ENCODE results near the gene ACSS1. TPM values are rescaled to one million over a fixed set of nuclear protein-coding genes. Genes with fewer than 3 reads are reported as not detected.

Gene ACSS1
- total RNA-seq, 5 donors from 2014 or later (not counting 1 experiment from before 2014, with no cell fraction given) = 39.1 to 59.6 (median 57.7) TPM

DNA sequence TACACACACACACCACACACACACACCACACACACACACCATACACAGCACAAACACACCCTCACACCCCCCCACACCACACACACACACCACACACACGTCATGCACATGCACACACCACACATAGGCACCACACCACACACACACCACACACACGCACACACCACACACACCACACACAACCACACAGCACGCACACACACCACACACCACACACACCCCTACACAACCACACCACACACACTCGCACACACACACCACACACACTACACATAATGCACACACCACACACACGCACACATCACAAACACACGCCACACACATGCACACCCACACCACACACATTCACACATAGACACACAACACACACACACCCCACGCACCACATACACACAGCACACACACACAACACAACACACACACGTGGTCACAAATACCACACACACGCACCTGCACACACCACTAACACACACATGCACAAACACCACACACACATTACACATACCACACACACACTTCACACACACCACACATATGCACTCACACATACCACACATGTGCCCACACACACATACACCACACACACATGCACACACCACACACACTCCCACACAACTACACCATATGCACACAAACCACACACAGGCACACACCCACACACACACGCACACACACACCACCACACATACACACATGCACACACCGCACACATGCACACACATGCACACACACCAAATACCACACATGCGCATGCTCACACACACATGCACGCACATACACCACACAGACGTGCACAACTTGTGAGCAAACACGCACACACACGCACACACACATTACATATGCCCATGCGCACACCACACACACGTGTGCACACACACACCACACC is 9.4 kb upstream of the ACSS1 start:
- H3K4me3 Mint-ChIP-seq = no peak overlapping the region
- ATAC-seq (replicated peaks in 1 of 4) (no peak), DNase-seq (no peak)
- H3K27ac ChIP-seq (ENCODE audit: low read length) = no peak overlapping the region
- no peaks in the 10 kb centered on the region for H3K36me3 Mint-ChIP-seq
- peaks cover 0 to 9% of the 10 kb centered on the region in 2 experiments for H3K4me1 ChIP-seq (ENCODE audit: control insufficient read depth in 1 of 2, extremely low read depth in 1 of 2, insufficient read depth in 2 of 2, low read length in 2 of 2)
- H3K4me3 ChIP-seq (ENCODE audit: control insufficient read depth in 1 of 2, extremely low read depth in 1 of 2, low read length in 1 of 2) = no peak overlapping the region
- POLR2A ChIA-PET = no interaction called here
- no peaks in the 10 kb centered on the region for H3K36me3 ChIP-seq (ENCODE audit: control insufficient read depth in 2 of 2, extremely low read depth in 1 of 2, insufficient read depth in 1 of 2, low read length in 1 of 2)
- no peaks in the 10 kb centered on the region for H3K9me3 ChIP-seq
- H3K27ac Mint-ChIP-seq = no peak overlapping the region
- WGBS (ENCODE audit: insufficient coverage) = 91% methylated on average over 15 of the region's 18 CpGs
- CTCF ChIA-PET = interaction anchor here in 1 of 2 donors (0.5 to 0.6 kb wide), 2 partner anchors 149 to 150 kb away, joined by 3 read pairs; no protein-coding TSS in a partner anchor
- no peaks in the 10 kb centered on the region for H3K9me3 Mint-ChIP-seq
- peaks cover 7 to 10% (median 7%) of the 10 kb centered on the region in 3 donors for H3K4me1 Mint-ChIP-seq
- peaks cover 2 to 40% of the 10 kb centered on the region in 2 experiments for H3K27me3 ChIP-seq (replicated peaks in 1 of 2; ENCODE audit: control insufficient read depth in 2 of 2, extremely low read depth in 1 of 2, insufficient read depth in 2 of 2, low read length in 1 of 2)
- peaks cover 28 to 34% of the 10 kb centered on the region in 2 donors for H3K27me3 Mint-ChIP-seq

DNA sequence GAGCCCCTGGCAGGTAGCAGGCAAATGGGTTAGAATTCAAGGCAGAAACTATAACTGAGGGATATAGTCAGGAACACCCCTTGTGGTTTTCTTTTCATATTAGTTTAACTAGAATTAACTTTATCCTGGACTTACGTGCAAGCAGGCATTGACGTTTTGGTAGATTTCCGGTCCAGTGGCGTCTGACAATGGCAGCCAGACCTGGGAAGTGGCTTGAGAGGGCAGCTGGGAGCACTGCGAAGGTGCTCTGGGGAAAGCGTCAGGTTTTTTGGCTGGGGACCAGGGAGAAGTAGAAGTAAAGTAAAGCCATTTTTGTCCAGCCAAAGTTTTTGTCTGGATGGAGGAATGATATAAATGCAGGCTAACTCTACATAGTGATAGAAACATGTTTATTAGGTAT is 8.4 kb upstream of the ACSS1 start:
- H3K27ac Mint-ChIP-seq = no peak overlapping the region
- no peaks in the 10 kb centered on the region for H3K9me3 ChIP-seq
- peaks cover 6 to 7% (median 7%) of the 10 kb centered on the region in 3 donors for H3K4me1 Mint-ChIP-seq
- H3K36me3 ChIP-seq (ENCODE audit: control insufficient read depth in 2 of 2, extremely low read depth in 1 of 2, insufficient read depth in 1 of 2, low read length in 1 of 2) = no peaks in the 10 kb centered on the region
- peaks cover under 1 to 37% of the 10 kb centered on the region in 2 experiments for H3K27me3 ChIP-seq (replicated peaks in 1 of 2; ENCODE audit: control insufficient read depth in 2 of 2, extremely low read depth in 1 of 2, insufficient read depth in 2 of 2, low read length in 1 of 2)
- peaks cover 0 to 9% of the 10 kb centered on the region in 2 experiments for H3K4me1 ChIP-seq (ENCODE audit: control insufficient read depth in 1 of 2, extremely low read depth in 1 of 2, insufficient read depth in 2 of 2, low read length in 2 of 2)
- POLR2A ChIA-PET = no interaction called here
- CTCF ChIA-PET = interaction anchor here in 1 of 2 donors (0.8 to 2.5 kb wide), 2 partner anchors 13 to 72 kb away, joined by 3 to 28 read pairs; partner anchors contain the start of gene APMAP
- H3K9me3 Mint-ChIP-seq = no peaks in the 10 kb centered on the region
- WGBS (ENCODE audit: insufficient coverage) = 29% methylated on average over 6 of the region's 6 CpGs
- peaks cover 20 to 27% of the 10 kb centered on the region in 2 donors for H3K27me3 Mint-ChIP-seq
- DNase-seq (no peak), ATAC-seq (replicated peaks in 1 of 4) (no peak)
- no peaks in the 10 kb centered on the region for H3K36me3 Mint-ChIP-seq
- no peak overlapping the region for H3K4me3 Mint-ChIP-seq
- no peak overlapping the region for H3K27ac ChIP-seq (ENCODE audit: low read length)
- no peak overlapping the region for H3K4me3 ChIP-seq (ENCODE audit: control insufficient read depth in 1 of 2, extremely low read depth in 1 of 2, low read length in 1 of 2)

DNA sequence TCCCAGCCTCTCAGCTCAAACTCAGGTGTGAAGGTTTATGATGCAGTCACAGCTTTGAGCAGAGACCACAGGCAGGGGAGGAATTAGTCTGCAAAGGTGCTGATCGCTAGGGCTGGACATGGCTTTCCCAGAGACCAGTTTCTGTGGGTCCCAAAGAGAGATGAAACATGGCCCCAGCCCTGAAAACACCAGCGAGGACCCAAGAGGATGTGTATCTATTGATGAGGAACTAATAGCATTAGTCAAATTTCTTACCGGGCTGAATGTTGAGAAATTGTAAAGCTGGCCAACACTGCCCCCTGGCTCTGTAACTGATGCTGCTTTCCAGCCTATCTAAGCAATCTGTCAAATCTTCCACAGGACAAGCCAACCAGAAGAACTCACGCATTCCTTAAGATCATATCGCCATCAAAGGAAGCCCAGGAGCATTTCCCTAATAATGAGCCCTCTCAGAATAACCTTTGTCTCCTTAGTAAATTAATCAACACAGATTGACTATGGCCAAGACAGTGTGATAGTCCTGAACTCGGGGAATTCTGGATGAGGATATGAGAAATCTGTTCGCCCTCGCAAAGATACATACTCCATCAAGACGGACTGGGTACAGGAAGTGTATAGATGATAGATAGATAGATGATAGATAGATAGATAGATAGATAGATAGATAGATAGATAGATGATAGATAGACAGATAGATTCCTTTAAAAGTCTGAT is 7.8 kb upstream of the ACSS1 start:
- 29% methylated on average over 2 of the region's 9 CpGs for WGBS (ENCODE audit: insufficient coverage)
- H3K9me3 Mint-ChIP-seq = no peaks in the 10 kb centered on the region
- POLR2A ChIA-PET = no interaction called here
- CTCF ChIA-PET = interaction anchor here (0.8 to 6.0 kb wide), 3 partner anchors 12 to 72 kb away, joined by 3 to 35 read pairs (median 28); partner anchors contain the start of gene APMAP (in 2 of the 2)
- peaks cover 0 to 32% of the 10 kb centered on the region in 2 experiments for H3K27me3 ChIP-seq (replicated peaks in 1 of 2; ENCODE audit: control insufficient read depth in 2 of 2, extremely low read depth in 1 of 2, insufficient read depth in 2 of 2, low read length in 1 of 2)
- H3K4me3 Mint-ChIP-seq = no peak overlapping the region
- no peak overlapping the region for H3K27ac Mint-ChIP-seq
- ATAC-seq (replicated peaks in 1 of 4) (peak; percentile 64 to 89 (median 78)), DNase-seq (peak in 34 of 35 experiments; percentile 22 to 84 (median 61))
- H3K4me1 ChIP-seq (ENCODE audit: control insufficient read depth in 1 of 2, extremely low read depth in 1 of 2, insufficient read depth in 2 of 2, low read length in 2 of 2) = peaks cover 0 to 9% of the 10 kb centered on the region in 2 experiments
- H3K9me3 ChIP-seq = no peaks in the 10 kb centered on the region
- H3K36me3 ChIP-seq (ENCODE audit: control insufficient read depth in 2 of 2, extremely low read depth in 1 of 2, insufficient read depth in 1 of 2, low read length in 1 of 2) = no peaks in the 10 kb centered on the region
- H3K36me3 Mint-ChIP-seq = no peaks in the 10 kb centered on the region
- no peak overlapping the region for H3K4me3 ChIP-seq (ENCODE audit: control insufficient read depth in 1 of 2, extremely low read depth in 1 of 2, low read length in 1 of 2)
- peaks cover 16 to 22% of the 10 kb centered on the region in 2 donors for H3K27me3 Mint-ChIP-seq
- H3K27ac ChIP-seq (ENCODE audit: low read length) = no peak overlapping the region
- H3K4me1 Mint-ChIP-seq = peaks cover 6 to 7% (median 7%) of the 10 kb centered on the region in 3 donors

DNA sequence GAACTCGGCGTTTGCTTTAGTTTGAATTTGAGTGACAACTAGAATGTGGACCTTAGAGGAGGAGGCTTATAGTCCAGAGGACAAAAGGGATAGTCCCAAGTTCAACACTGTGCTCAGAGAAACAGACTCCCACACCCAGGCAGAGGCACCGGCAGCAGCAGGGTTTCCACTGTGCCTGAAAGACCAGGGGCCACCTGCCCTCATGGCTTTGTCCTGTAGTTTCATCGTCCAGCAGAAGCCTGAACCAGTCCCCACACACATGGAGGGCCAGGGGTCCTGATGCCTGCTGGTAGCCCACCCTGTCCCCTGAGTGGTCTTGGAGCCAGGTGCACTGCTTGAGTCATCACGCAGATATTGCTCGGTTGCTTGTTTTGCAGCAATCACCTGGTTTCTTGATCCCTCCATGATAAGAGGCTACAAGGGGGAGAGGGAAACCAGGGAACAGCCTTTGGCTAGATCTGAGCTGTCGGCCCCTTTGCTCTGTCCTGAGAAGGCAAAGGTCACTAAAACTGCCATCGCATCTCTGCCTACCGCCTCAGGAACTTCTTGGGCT is 7.2 kb upstream of the ACSS1 start:
- Histone ChIP-seq H3K27ac (ENCODE audit: low read length) (no peak overlapping the region), H3K36me3 (ENCODE audit: control insufficient read depth in 2 of 2, extremely low read depth in 1 of 2, insufficient read depth in 1 of 2, low read length in 1 of 2) (no peaks in the 10 kb centered on the region), H3K27me3 (replicated peaks in 1 of 2; ENCODE audit: control insufficient read depth in 2 of 2, extremely low read depth in 1 of 2, insufficient read depth in 2 of 2, low read length in 1 of 2) (peaks cover 0 to 32% of the 10 kb centered on the region in 2 experiments), H3K4me3 (ENCODE audit: control insufficient read depth in 1 of 2, extremely low read depth in 1 of 2, low read length in 1 of 2) (no peak overlapping the region), H3K4me1 (ENCODE audit: control insufficient read depth in 1 of 2, extremely low read depth in 1 of 2, insufficient read depth in 2 of 2, low read length in 2 of 2) (peaks cover 0 to 9% of the 10 kb centered on the region in 2 experiments), H3K9me3 (no peaks in the 10 kb centered on the region)
- DNase-seq (no peak), ATAC-seq (replicated peaks in 1 of 4) (no peak)
- no peak overlapping the region for H3K4me3 Mint-ChIP-seq
- no peaks in the 10 kb centered on the region for H3K36me3 Mint-ChIP-seq
- 77% methylated on average over 6 of the region's 9 CpGs for WGBS (ENCODE audit: insufficient coverage)
- no peak overlapping the region for H3K27ac Mint-ChIP-seq
- H3K27me3 Mint-ChIP-seq = peaks cover 15 to 18% of the 10 kb centered on the region in 2 donors
- no peaks in the 10 kb centered on the region for H3K9me3 Mint-ChIP-seq
- peaks cover 6 to 10% (median 7%) of the 10 kb centered on the region in 3 donors for H3K4me1 Mint-ChIP-seq
- ChIA-PET CTCF (interaction anchor here (0.8 to 6.0 kb wide), 4 partner anchors 12 to 71 kb away, joined by 3 to 35 read pairs (median 18); partner anchors contain the start of gene APMAP (in 2 of the 2)), POLR2A (no interaction called here)

DNA sequence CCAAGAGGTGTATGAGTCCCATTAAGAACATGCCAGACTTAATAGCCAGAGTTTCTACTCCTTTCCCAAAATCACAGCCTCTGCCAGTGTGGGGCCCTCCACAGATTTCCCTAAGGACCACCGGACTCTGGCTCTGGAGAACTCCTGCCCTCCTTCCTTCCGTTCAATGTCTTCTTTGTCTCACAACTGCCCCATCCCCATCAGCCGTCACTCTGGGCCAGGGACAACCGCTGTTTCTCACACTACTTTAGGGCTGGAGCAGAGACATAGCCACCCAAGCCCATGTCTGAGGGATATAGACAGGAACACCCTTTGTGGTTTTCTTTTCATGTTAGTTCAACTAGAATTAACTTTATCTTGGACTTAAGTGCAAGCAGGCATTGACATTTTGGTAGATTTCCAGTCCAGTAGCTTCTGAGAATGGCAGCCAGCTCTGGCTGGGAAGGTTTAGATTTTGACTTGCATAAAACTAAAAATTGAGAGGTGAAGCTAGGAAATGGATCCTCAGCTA is 6.7 kb upstream of the ACSS1 start:
- Mint-ChIP-seq H3K9me3 (no peaks in the 10 kb centered on the region), H3K27me3 (peaks cover 10 to 13% of the 10 kb centered on the region in 2 donors), H3K27ac (no peak overlapping the region), H3K4me1 (peaks cover 7 to 10% (median 7%) of the 10 kb centered on the region in 3 donors), H3K36me3 (no peaks in the 10 kb centered on the region), H3K4me3 (no peak overlapping the region)
- Histone ChIP-seq H3K4me3 (ENCODE audit: control insufficient read depth in 1 of 2, extremely low read depth in 1 of 2, low read length in 1 of 2) (no peak overlapping the region), H3K36me3 (ENCODE audit: control insufficient read depth in 2 of 2, extremely low read depth in 1 of 2, insufficient read depth in 1 of 2, low read length in 1 of 2) (no peaks in the 10 kb centered on the region), H3K27ac (ENCODE audit: low read length) (no peak overlapping the region), H3K4me1 (ENCODE audit: control insufficient read depth in 1 of 2, extremely low read depth in 1 of 2, insufficient read depth in 2 of 2, low read length in 2 of 2) (peaks cover 0 to 9% of the 10 kb centered on the region in 2 experiments), H3K9me3 (no peaks in the 10 kb centered on the region), H3K27me3 (replicated peaks in 1 of 2; ENCODE audit: control insufficient read depth in 2 of 2, extremely low read depth in 1 of 2, insufficient read depth in 2 of 2, low read length in 1 of 2) (peaks cover 0 to 31% of the 10 kb centered on the region in 2 experiments)
- WGBS (ENCODE audit: insufficient coverage) = 87% methylated on average over 3 of the region's 4 CpGs
- CTCF ChIA-PET = interaction anchor here (0.6 to 6.0 kb wide), 7 partner anchors 26 to 1127 kb away, joined by 3 to 35 read pairs (median 3); partner anchors contain the start of gene APMAP (in 2 of the 2)
- ATAC-seq (replicated peaks in 1 of 4) (no peak), DNase-seq (no peak)
- POLR2A ChIA-PET = interaction anchor here in 1 of 2 donors (0.6 kb wide), 1 partner anchor 17 kb away, joined by 3 read pairs; no protein-coding TSS in a partner anchor
